OCI-LY3 (cell line): ENCODE measurements around the gene G0S2.

Experiments used
- H2AFZ ChIP-seq: fragments of 200-600, 300-600 bp; shearing (Covaris generic); 2 replicates; pipeline ENCODE4 v1.6.0; 2014; ENCODE audit warnings: antibody characterized with exemption, low read depth, low read length
- H3K27ac ChIP-seq: fragments of 200-600, 300-600 bp; sonication (generic); 2 replicates; pipeline ENCODE4 v1.5.1; 2014; ENCODE audit warnings: mild to moderate bottlenecking, low read length, moderate library complexity, mixed read lengths
- H3K27me3 ChIP-seq: fragments of 200-600, 300-600 bp; sonication (generic); 2 replicates; pipeline ENCODE4 v1.6.1; 2014; ENCODE audit warnings: low read depth, low read length, mixed read lengths
- H3K36me3 ChIP-seq: fragments of 200-600, 300-600 bp; sonication (generic); replicated peaks from 2 replicates; pipeline ENCODE3; 2014; ENCODE audit warnings: low read depth, low read length, mixed read lengths
- H3K4me1 ChIP-seq: fragments of 300-600, 200-600 bp; sonication (generic); 2 replicates; pipeline ENCODE4 v1.6.1; 2014; ENCODE audit warnings: low read length, mixed read lengths
- H3K4me2 ChIP-seq: fragments of 200-600, 300-600 bp; sonication (generic); 2 replicates; pipeline ENCODE4 v1.6.1; 2014; ENCODE audit warnings: low read length, mixed read lengths
- H3K4me3 ChIP-seq: fragments of 300-600, 200-600 bp; sonication (generic); 2 replicates; pipeline ENCODE4 v1.5.1; 2014; ENCODE audit warnings: antibody characterized with exemption, mild to moderate bottlenecking, low read length, moderate library complexity
- H3K79me2 ChIP-seq: fragments of 300-600, 200-600 bp; shearing (Covaris generic); 2 replicates; pipeline ENCODE4 v1.6.1; 2014; ENCODE audit warnings: mild to moderate bottlenecking, low read length, mixed read lengths
- H3K9ac ChIP-seq: fragments of 300-600, 200-600 bp; shearing (Covaris generic); 2 replicates; pipeline ENCODE4 v1.6.0; 2014; ENCODE audit warnings: mild to moderate bottlenecking, low read length, moderate library complexity
- H3K9me3 ChIP-seq: fragments of 200-600, 300-600 bp; shearing (Covaris generic); 2 replicates; pipeline ENCODE4 v1.6.1; 2014; ENCODE audit warnings: low read length, mixed read lengths; ENCODE audit not compliant: insufficient read depth
- H4K20me1 ChIP-seq: fragments of 200-600, 300-600 bp; sonication (generic); 2 replicates; pipeline ENCODE4 v1.6.1; 2016; ENCODE audit warnings: low read length, mixed read lengths; ENCODE audit not compliant: insufficient read depth
- CTCF ChIP-seq: fragments of 200-600, 300-600 bp; sonication (generic); IDR thresholded peaks from 2 replicates; pipeline ENCODE4 v1.5.1; 2014; ENCODE audit warnings: antibody characterized with exemption, low read length, low read depth
- EZH2phosphoT487 ChIP-seq: fragments of 200-600 bp; shearing (Covaris generic); IDR thresholded peaks from 2 replicates; pipeline ENCODE4 v1.6.1; 2018; ENCODE audit warnings: antibody characterized with exemption, mixed run types, low read depth

Gene G0S2, protein sequence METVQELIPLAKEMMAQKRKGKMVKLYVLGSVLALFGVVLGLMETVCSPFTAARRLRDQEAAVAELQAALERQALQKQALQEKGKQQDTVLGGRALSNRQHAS

DNA sequence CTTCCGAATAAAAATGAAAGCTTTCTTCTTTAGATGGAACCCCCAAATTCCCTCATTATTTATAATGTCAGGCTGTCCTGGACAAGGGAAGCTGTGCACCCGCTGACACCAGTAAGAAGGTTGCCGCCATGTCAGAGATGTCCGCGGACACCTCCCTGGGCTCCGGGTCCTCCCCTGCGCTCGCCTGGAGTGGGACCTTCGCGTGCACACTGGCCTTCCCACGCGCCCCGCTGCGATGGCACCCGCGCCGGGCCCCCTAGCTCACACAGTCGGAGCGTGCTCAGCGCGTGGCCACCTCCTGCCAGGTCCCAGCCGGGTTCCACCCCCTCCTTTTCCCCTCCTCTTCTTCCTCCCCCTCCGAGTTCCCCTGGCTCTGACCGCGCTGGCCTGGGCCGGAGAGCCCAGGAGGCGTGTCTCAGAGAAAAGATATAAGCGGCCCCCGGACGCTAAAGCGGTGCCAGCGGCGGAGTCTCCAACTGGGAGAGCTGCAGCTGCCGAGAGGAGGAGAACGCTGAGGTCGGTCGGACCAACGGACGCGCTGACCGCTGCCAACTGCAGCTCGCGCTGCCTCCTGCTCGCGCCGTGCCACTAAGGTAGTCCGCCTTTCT lies at the start of gene G0S2:
Gene G0S2, plus strand, starts transcription at position 456 of the 608 bp plus-strand sequence. CDS start 273 bp downstream, outside the sequence.
- H4K20me1 ChIP-seq, result no peaks in the 10 kb centered on the region
- H3K79me2 ChIP-seq, result no peaks in the 10 kb centered on the region
- peaks cover 73% of the 10 kb centered on the region for H3K4me1 ChIP-seq
- H3K36me3 ChIP-seq, result peaks cover 4% of the 10 kb centered on the region
- no peak for TF ChIP-seq CTCF
- H3K4me2 ChIP-seq, result peak within 1 kb of the TSS; percentile 66
- peaks cover 4% of the 10 kb centered on the region; the same call in 1 of the 2 replicates for H3K9me3 ChIP-seq
- peaks cover 18% of the 10 kb centered on the region for H3K27me3 ChIP-seq
- peak within 1 kb of the TSS; percentile 76 for H3K27ac ChIP-seq
- peak within 1 kb of the TSS; percentile 36; the same call in 1 of the 2 replicates for H3K4me3 ChIP-seq
- H3K9ac ChIP-seq, result peak within 1 kb of the TSS; percentile 49
- H2AFZ ChIP-seq, result peak within 1 kb of the TSS; percentile 41

GRCh38 chr1:209625791-209626285 lies 49.4 kb upstream of the G0S2 start:
- TF ChIP-seq CTCF (no peak), EZH2phosphoT487 (no peak)
- no peak overlapping the region for H2AFZ ChIP-seq
- no peaks in the 10 kb centered on the region for H4K20me1 ChIP-seq
- no peak overlapping the region for H3K4me2 ChIP-seq
- no peaks in the 10 kb centered on the region for H3K9me3 ChIP-seq
- H3K9ac ChIP-seq, result no peak overlapping the region
- H3K27ac ChIP-seq, result no peak overlapping the region
- H3K79me2 ChIP-seq, result no peaks in the 10 kb centered on the region
- H3K4me3 ChIP-seq, result no peak overlapping the region
- H3K27me3 ChIP-seq, result peaks cover 13% of the 10 kb centered on the region; the same call in 1 of the 2 replicates
- H3K4me1 ChIP-seq, result peaks cover 9% of the 10 kb centered on the region
- no peaks in the 10 kb centered on the region for H3K36me3 ChIP-seq

DNA sequence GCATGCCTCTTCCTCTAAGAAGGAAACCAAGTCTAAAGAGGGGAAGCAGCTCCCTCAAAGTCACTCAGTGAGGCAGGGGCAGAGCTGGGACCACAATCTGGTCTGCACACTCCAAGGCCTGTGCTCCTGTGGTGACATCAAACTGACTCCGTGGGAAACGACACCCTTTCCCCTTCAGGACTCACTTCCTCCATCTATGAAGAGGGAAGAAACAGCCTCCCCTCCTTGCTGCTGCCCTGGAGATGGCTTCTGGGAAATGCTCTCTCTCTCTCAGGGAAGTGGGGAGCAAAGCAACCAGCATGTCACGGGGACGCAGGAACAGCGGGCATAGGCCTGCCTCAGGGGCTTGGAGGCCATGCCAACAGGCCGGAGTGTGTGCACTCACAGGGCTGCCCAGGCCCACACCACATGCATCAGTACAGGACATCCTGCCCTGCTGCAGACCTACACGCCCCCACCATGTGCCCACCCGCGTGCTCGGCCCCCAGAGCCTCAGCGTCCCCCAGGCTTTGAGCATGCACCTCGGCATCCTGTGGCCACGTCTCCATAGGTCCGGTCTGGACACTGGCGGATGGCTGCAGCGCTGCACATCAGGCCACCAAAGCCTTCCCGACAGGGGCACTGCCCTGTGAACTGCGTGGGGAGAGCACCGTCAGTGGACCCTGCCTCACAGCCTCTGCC lies 48.7 kb upstream of the G0S2 start:
- no peaks in the 10 kb centered on the region for H3K36me3 ChIP-seq
- no peak overlapping the region for H2AFZ ChIP-seq
- no peak overlapping the region for H3K27ac ChIP-seq
- no peaks in the 10 kb centered on the region for H3K79me2 ChIP-seq
- H4K20me1 ChIP-seq, result no peaks in the 10 kb centered on the region
- H3K4me3 ChIP-seq, result no peak overlapping the region
- no peak overlapping the region for H3K4me2 ChIP-seq
- H3K4me1 ChIP-seq, result peaks cover 10% of the 10 kb centered on the region
- TF ChIP-seq EZH2phosphoT487 (no peak), CTCF (no peak)
- H3K27me3 ChIP-seq, result peaks cover 16% of the 10 kb centered on the region; the same call in 1 of the 2 replicates
- H3K9ac ChIP-seq, result no peak overlapping the region
- no peaks in the 10 kb centered on the region for H3K9me3 ChIP-seq
